HCT116 (cell line): ENCODE results near the gene UBE2N. TPM values are rescaled to one million over a fixed set of nuclear protein-coding genes. Genes with fewer than 3 reads are reported as not detected.

Experiments
- ATAC-seq: fragments of 200-7000 bp; cut with Tn5 transposase; 2 replicates; pipeline ENCODE4 v1.9.1; 2020; ENCODE audit warnings: mild to moderate bottlenecking, moderate library complexity
- BruUV-seq: library from RNA; stranded (reverse); fragments of 400-500 nt; replicated peaks from 2 replicates; lab custom pipeline; 2021; lab: Mats Ljungman, UMichigan
- CTCF ChIA-PET: fragments of 300-600 bp; sonication (Branson Sonifier 250); formaldehyde crosslinking; loops from one replicate; lab custom pipeline; 2021; ENCODE audit warnings: antibody characterized with exemption; lab: Charles Lee
- POLR2A ChIA-PET: fragments of 300-600, 350-600 bp; sonication (Branson Sonifier 250); formaldehyde crosslinking; loops from one replicate; lab custom pipeline; 2021; ENCODE audit warnings: antibody characterized with exemption; lab: Charles Lee
- RAD21 ChIA-PET, 2 experiments: fragments of 300-600 bp; sonication (Branson Sonifier 250); formaldehyde crosslinking; loops; one replicate each; lab custom pipeline; 2023; ENCODE audit warnings: low total read pairs in 2 of 2; ENCODE audit not compliant: uncharacterized antibody in 2 of 2, unreplicated experiment in 2 of 2, low non-redundant PET in 1 of 2; lab: Charles Lee
- DNase-seq: peaks from one replicate; pipeline ENCODE4 v3.0.0-alpha.2; 2010; ENCODE audit warnings: low read depth, low spot score
- H2AFZ ChIP-seq: fragments of 200-600 bp; shearing (Covaris generic), sonication (generic); 2 replicates; pipeline ENCODE4 v1.6.1; 2017; ENCODE audit warnings: low read depth, mixed run types, mixed read lengths, antibody characterized with exemption, low read length; ENCODE audit not compliant: poor library complexity, severe bottlenecking
- H3K27ac ChIP-seq: 2 replicates; pipeline ENCODE4 v1.5.1; 2012; ENCODE audit warnings: low read depth, low read length
- H3K27me3 ChIP-seq: fragments of 200-600 bp; sonication (generic); 2 replicates; pipeline ENCODE4 v1.6.1; 2016; ENCODE audit warnings: mixed run types, low read length, mixed read lengths; ENCODE audit not compliant: insufficient read depth
- H3K36me3 ChIP-seq, 2 experiments: fragments of 200-500 bp in 1 of 2; fragments of 200-600 bp in 1 of 2; sonication (Bioruptor generic) in 1 of 2; sonication (generic) in 1 of 2; 2 replicates each; pipeline versions ENCODE4 v1.5.1 to v1.6.1; 2014 to 2016; ENCODE audit warnings: low read length in 2 of 2, inconsistent platforms in 1 of 2, mixed read lengths in 1 of 2, mixed run types in 1 of 2; ENCODE audit not compliant: insufficient read depth in 2 of 2, control insufficient read depth in 1 of 2
- H3K4me1 ChIP-seq, 2 experiments: fragments of 200-600 bp in 1 of 2; sonication (generic) in 1 of 2; 2 replicates each; pipeline versions ENCODE4 v1.5.1 to v1.6.1; 2012 to 2017; ENCODE audit warnings: low read length in 2 of 2, inconsistent platforms in 1 of 2, mild to moderate bottlenecking in 1 of 2, mixed read lengths in 1 of 2, mixed run types in 1 of 2, moderate library complexity in 1 of 2; ENCODE audit not compliant: insufficient read depth in 2 of 2, control insufficient read depth in 1 of 2
- H3K4me2 ChIP-seq: fragments of 200-600 bp; sonication (generic); 2 replicates; pipeline ENCODE4 v1.6.1; 2017; ENCODE audit warnings: mixed run types, low read length, mixed read lengths
- H3K4me3 ChIP-seq, 2 experiments: fragments of 200-600 bp in 1 of 2; sonication (generic) in 1 of 2; replicated peaks in 1 of 2; 2 replicates each; pipeline ENCODE4 v1.5.1; 2011 to 2016; ENCODE audit warnings: low read length in 2 of 2, control low read depth in 1 of 2, low read depth in 1 of 2, mild to moderate bottlenecking in 1 of 2, mixed read lengths in 1 of 2, mixed run types in 1 of 2
- H3K79me2 ChIP-seq: fragments of 200-600 bp; sonication (generic); 2 replicates; pipeline ENCODE4 v1.6.1; 2017; ENCODE audit warnings: mild to moderate bottlenecking, mixed run types, low read length, moderate library complexity, mixed read lengths; ENCODE audit not compliant: insufficient read depth
- H3K9ac ChIP-seq: fragments of 200-600 bp; sonication (generic); 2 replicates; pipeline ENCODE4 v1.6.1; 2016; ENCODE audit warnings: low read length, mixed read lengths
- H3K9me2 ChIP-seq: fragments of 200-600 bp; sonication (generic), shearing (Covaris generic); 2 replicates; pipeline ENCODE4 v1.6.1; 2017; ENCODE audit warnings: mixed run types, mild to moderate bottlenecking, moderate library complexity; ENCODE audit not compliant: insufficient read depth
- H3K9me3 ChIP-seq, 2 experiments: fragments of 200-500 bp in 1 of 2; fragments of 200-600 bp in 1 of 2; sonication (Bioruptor generic) in 1 of 2; sonication (generic) in 1 of 2; 2 replicates each; pipeline ENCODE4 v1.6.1; 2014 to 2017; ENCODE audit warnings: low read length in 2 of 2, mixed read lengths in 2 of 2, inconsistent platforms in 1 of 2, low read depth in 1 of 2, mild to moderate bottlenecking in 1 of 2, mixed run types in 1 of 2, moderate library complexity in 1 of 2; ENCODE audit not compliant: control insufficient read depth in 1 of 2, insufficient read depth in 1 of 2
- H4K20me1 ChIP-seq: fragments of 200-600 bp; sonication (generic), shearing (Covaris generic); 2 replicates; pipeline ENCODE4 v1.6.1; 2017; ENCODE audit warnings: mixed run types, mild to moderate bottlenecking, moderate library complexity; ENCODE audit not compliant: insufficient read depth
- CBX3 ChIP-seq: IDR thresholded peaks from 2 replicates; pipeline ENCODE4 v1.6.1; 2012; ENCODE audit warnings: low read depth
- CEBPB ChIP-seq: IDR thresholded peaks from 2 replicates; pipeline ENCODE4 v1.6.1; 2012; ENCODE audit warnings: low read depth
- EGR1 ChIP-seq: IDR thresholded peaks from 2 replicates; pipeline ENCODE4 v1.6.1; 2012; ENCODE audit warnings: low read depth
- EZH2 ChIP-seq: fragments of 200-600 bp; sonication (generic); IDR thresholded peaks from 2 replicates; pipeline ENCODE4 v1.6.1; 2017; ENCODE audit warnings: antibody characterized with exemption, mixed run types
- FOSL1 ChIP-seq: IDR thresholded peaks from 2 replicates; pipeline ENCODE4 v1.6.1; 2012; ENCODE audit warnings: low read depth
- POLR2AphosphoS5 ChIP-seq: IDR thresholded peaks from 2 replicates; pipeline ENCODE4 v1.6.1; 2011; ENCODE audit warnings: mild to moderate bottlenecking, low read depth, low read length, moderate library complexity
- RAD21 ChIP-seq: IDR thresholded peaks from 2 replicates; pipeline ENCODE4 v1.6.1; 2012; ENCODE audit warnings: low read depth, mild to moderate bottlenecking
- SIN3A ChIP-seq: IDR thresholded peaks from 2 replicates; pipeline ENCODE4 v1.6.1; 2012; ENCODE audit warnings: low read depth
- SP1 ChIP-seq: IDR thresholded peaks from 2 replicates; pipeline ENCODE4 v1.6.1; 2012; ENCODE audit warnings: low read depth
- TCF7L2 ChIP-seq: IDR thresholded peaks from 2 replicates; pipeline ENCODE4 v1.7.0; 2011; ENCODE audit warnings: borderline replicate concordance, inconsistent platforms; ENCODE audit not compliant: insufficient read depth, insufficient read length; ENCODE audit errors: extremely low read depth
- YY1 ChIP-seq: IDR thresholded peaks from 2 replicates; pipeline ENCODE4 v1.6.1; 2011; ENCODE audit warnings: low read length, low read depth, moderate library complexity, mild to moderate bottlenecking; ENCODE audit not compliant: insufficient replicate concordance; ENCODE audit errors: extremely low read depth
- ZFX ChIP-seq: fragments of 450-650 bp; IDR thresholded peaks from 2 replicates; pipeline ENCODE4 v1.6.1; 2017
- ZNF274 ChIP-seq: fragments of 200-500 bp; sonication (Bioruptor generic); IDR thresholded peaks from 2 replicates; pipeline ENCODE4 v1.6.1; 2014; ENCODE audit warnings: mild to moderate bottlenecking, low read depth, low read length, inconsistent platforms
- intact Hi-C: fragments of 100-400 bp; cut with micrococcal nuclease; formaldehyde crosslinking; loops from 2 replicates; pipeline ENCODE4 v1.10.0; 2022
- total RNA-seq: library from RNA; stranded (reverse); gene quantifications from one replicate; pipeline ENCODE4 v1.2.1, GENCODE V29; 2021; ENCODE audit not compliant: unreplicated experiment
- TF ChIP-seq, protein P1 (sequence below): IDR thresholded peaks from 2 replicates; pipeline ENCODE4 v1.6.1; 2011; ENCODE audit warnings: mild to moderate bottlenecking, low read length, moderate library complexity; ENCODE audit not compliant: insufficient replicate concordance; ENCODE audit errors: extremely low read depth
- TF ChIP-seq, protein P2 (sequence below), 3 experiments: fragments of 200-600 bp in 1 of 3; sonication (generic) in 1 of 3; IDR thresholded peaks in 2 of 3; conservative IDR thresholded peaks in 1 of 3; 2 replicates each; pipeline ENCODE4 v1.5.1; 2012 to 2017; ENCODE audit warnings: low read depth in 2 of 3, low read length in 2 of 3, antibody characterized with exemption in 1 of 3, borderline replicate concordance in 1 of 3, control low read depth in 1 of 3, mild to moderate bottlenecking in 1 of 3, mixed read lengths in 1 of 3, mixed run types in 1 of 3, moderate library complexity in 1 of 3; ENCODE audit not compliant: insufficient read depth in 1 of 3
- TF ChIP-seq, protein P3 (sequence below): IDR thresholded peaks from 2 replicates; pipeline ENCODE4 v1.6.1; 2012; ENCODE audit warnings: low read depth

Gene UBE2N
- total RNA-seq, 1 experiment from 2014 or later: 140 TPM

DNA sequence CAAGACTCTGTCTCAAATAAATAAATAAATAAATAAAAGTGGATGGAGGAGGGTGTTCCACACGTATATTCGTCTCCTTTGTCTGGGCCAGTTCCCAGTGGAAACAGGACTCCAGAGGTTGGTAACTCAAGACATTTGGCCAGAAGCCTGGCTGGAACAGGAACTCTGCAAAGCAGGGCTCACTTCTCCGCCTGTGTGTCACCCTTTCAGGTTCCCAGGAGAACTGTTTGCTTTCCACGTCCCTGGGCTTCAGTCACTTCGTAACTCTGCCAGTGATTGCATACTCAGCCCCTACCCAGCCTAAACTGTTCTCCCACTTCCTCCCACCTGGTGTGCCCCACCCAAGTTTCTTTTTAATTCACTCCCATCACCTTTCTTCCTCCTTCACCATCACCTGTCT, 7.0 kb upstream of the UBE2N start:
- no peaks in the 10 kb centered on the region for H3K9me2 ChIP-seq
- TF ChIP-seq YY1: no peak
- TF ChIP-seq, protein P1, sequence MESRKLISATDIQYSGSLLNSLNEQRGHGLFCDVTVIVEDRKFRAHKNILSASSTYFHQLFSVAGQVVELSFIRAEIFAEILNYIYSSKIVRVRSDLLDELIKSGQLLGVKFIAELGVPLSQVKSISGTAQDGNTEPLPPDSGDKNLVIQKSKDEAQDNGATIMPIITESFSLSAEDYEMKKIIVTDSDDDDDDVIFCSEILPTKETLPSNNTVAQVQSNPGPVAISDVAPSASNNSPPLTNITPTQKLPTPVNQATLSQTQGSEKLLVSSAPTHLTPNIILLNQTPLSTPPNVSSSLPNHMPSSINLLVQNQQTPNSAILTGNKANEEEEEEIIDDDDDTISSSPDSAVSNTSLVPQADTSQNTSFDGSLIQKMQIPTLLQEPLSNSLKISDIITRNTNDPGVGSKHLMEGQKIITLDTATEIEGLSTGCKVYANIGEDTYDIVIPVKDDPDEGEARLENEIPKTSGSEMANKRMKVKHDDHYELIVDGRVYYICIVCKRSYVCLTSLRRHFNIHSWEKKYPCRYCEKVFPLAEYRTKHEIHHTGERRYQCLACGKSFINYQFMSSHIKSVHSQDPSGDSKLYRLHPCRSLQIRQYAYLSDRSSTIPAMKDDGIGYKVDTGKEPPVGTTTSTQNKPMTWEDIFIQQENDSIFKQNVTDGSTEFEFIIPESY: no peak
- no peak for TF ChIP-seq FOSL1
- TF ChIP-seq EGR1: no peak
- TF ChIP-seq CEBPB: no peak
- TF ChIP-seq ZNF274: no peak
- TF ChIP-seq RAD21: no peak
- TF ChIP-seq ZFX: no peak
- TF ChIP-seq, protein P2, sequence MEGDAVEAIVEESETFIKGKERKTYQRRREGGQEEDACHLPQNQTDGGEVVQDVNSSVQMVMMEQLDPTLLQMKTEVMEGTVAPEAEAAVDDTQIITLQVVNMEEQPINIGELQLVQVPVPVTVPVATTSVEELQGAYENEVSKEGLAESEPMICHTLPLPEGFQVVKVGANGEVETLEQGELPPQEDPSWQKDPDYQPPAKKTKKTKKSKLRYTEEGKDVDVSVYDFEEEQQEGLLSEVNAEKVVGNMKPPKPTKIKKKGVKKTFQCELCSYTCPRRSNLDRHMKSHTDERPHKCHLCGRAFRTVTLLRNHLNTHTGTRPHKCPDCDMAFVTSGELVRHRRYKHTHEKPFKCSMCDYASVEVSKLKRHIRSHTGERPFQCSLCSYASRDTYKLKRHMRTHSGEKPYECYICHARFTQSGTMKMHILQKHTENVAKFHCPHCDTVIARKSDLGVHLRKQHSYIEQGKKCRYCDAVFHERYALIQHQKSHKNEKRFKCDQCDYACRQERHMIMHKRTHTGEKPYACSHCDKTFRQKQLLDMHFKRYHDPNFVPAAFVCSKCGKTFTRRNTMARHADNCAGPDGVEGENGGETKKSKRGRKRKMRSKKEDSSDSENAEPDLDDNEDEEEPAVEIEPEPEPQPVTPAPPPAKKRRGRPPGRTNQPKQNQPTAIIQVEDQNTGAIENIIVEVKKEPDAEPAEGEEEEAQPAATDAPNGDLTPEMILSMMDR (IDR thresholded peaks at IDR 0.05 in 2 of 3, conservative IDR thresholded peaks at IDR 0.05 in 1 of 3; ENCODE audit: borderline replicate concordance in 1 of 3, insufficient read depth in 1 of 3, low read depth in 2 of 3, low read length in 2 of 3): no peak
- TF ChIP-seq POLR2AphosphoS5: no peak
- TF ChIP-seq TCF7L2: no peak
- TF ChIP-seq SIN3A: no peak
- TF ChIP-seq, protein P3, sequence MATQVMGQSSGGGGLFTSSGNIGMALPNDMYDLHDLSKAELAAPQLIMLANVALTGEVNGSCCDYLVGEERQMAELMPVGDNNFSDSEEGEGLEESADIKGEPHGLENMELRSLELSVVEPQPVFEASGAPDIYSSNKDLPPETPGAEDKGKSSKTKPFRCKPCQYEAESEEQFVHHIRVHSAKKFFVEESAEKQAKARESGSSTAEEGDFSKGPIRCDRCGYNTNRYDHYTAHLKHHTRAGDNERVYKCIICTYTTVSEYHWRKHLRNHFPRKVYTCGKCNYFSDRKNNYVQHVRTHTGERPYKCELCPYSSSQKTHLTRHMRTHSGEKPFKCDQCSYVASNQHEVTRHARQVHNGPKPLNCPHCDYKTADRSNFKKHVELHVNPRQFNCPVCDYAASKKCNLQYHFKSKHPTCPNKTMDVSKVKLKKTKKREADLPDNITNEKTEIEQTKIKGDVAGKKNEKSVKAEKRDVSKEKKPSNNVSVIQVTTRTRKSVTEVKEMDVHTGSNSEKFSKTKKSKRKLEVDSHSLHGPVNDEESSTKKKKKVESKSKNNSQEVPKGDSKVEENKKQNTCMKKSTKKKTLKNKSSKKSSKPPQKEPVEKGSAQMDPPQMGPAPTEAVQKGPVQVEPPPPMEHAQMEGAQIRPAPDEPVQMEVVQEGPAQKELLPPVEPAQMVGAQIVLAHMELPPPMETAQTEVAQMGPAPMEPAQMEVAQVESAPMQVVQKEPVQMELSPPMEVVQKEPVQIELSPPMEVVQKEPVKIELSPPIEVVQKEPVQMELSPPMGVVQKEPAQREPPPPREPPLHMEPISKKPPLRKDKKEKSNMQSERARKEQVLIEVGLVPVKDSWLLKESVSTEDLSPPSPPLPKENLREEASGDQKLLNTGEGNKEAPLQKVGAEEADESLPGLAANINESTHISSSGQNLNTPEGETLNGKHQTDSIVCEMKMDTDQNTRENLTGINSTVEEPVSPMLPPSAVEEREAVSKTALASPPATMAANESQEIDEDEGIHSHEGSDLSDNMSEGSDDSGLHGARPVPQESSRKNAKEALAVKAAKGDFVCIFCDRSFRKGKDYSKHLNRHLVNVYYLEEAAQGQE: no peak
- no peak for TF ChIP-seq EZH2
- no peak for TF ChIP-seq CBX3
- TF ChIP-seq SP1: no peak
- TF ChIP-seq, all 23 proteins: peak for 0
- RAD21 ChIA-PET: no interaction called here
- Histone ChIP-seq H3K4me3 (no peak overlapping the region), H3K27me3 (no peaks in the 10 kb centered on the region), H2AFZ (no peak overlapping the region), H3K9me3 (0 out of 4 replicates have a peak, but pooled peaks cover 0 to 3% of the 10 kb centered on the region in 2 experiments), H3K27ac (no peak overlapping the region), H3K4me1 (no peaks in the 10 kb centered on the region), H3K4me2 (no peak overlapping the region), H3K79me2 (no peaks in the 10 kb centered on the region), H3K9ac (no peak overlapping the region), H4K20me1 (no peaks in the 10 kb centered on the region), H3K36me3 (no peaks in the 10 kb centered on the region)
- intact Hi-C loops: no loop called here
- no peak for DNase-seq
- POLR2A ChIA-PET: no interaction called here
- BruUV-seq: no TSS peak
- no peak for ATAC-seq
- CTCF ChIA-PET: no interaction called here
